KMS-11 (cell line): ENCODE measurements around the gene C4orf50.

Source experiments
- H2AFZ ChIP-seq: fragments of 200-600 bp; sonication (generic); 2 replicates; pipeline ENCODE4 v1.6.1; 2016; ENCODE audit warnings: antibody characterized with exemption, mixed run types, low read depth
- H3K27ac ChIP-seq: fragments of 200-600 bp; sonication (generic); 2 replicates; pipeline ENCODE4 v1.6.1; 2016; ENCODE audit warnings: mild to moderate bottlenecking, mixed run types
- H3K27me3 ChIP-seq: fragments of 200-600 bp; sonication (generic); 2 replicates; pipeline ENCODE4 v1.6.1; 2017; ENCODE audit warnings: mild to moderate bottlenecking, low read depth, mixed run types, moderate library complexity; ENCODE audit not compliant: insufficient read depth
- H3K36me3 ChIP-seq: fragments of 200-600 bp; sonication (generic); 2 replicates; pipeline ENCODE4 v1.6.1; 2017; ENCODE audit warnings: mild to moderate bottlenecking, mixed run types; ENCODE audit not compliant: insufficient read depth
- H3K4me1 ChIP-seq: fragments of 200-600 bp; sonication (generic); 2 replicates; pipeline ENCODE4 v1.6.1; 2016; ENCODE audit warnings: mild to moderate bottlenecking, low read depth, mixed run types; ENCODE audit not compliant: poor library complexity, severe bottlenecking
- H3K4me2 ChIP-seq: fragments of 200-600 bp; sonication (generic); 2 replicates; pipeline ENCODE4 v1.7.0; 2016; ENCODE audit warnings: mild to moderate bottlenecking, mixed run types
- H3K4me3 ChIP-seq: fragments of 200-600 bp; sonication (generic); IDR thresholded peaks from 2 replicates; pipeline ENCODE4 v1.6.1; 2017; ENCODE audit warnings: low read depth, low read length, mixed read lengths; ENCODE audit not compliant: insufficient read depth
- H3K79me2 ChIP-seq: fragments of 200-600 bp; sonication (generic); 2 replicates; pipeline ENCODE4 v1.6.1; 2016; ENCODE audit warnings: low read depth, mixed run types; ENCODE audit not compliant: insufficient read depth
- H3K9ac ChIP-seq: fragments of 200-600 bp; sonication (generic); 2 replicates; pipeline ENCODE4 v1.6.1; 2016; ENCODE audit warnings: mild to moderate bottlenecking, mixed run types
- H4K20me1 ChIP-seq: fragments of 200-600 bp; sonication (generic); 2 replicates; pipeline ENCODE4 v1.6.1; 2016; ENCODE audit warnings: mild to moderate bottlenecking, mixed run types; ENCODE audit not compliant: insufficient read depth
- CTCF ChIP-seq: fragments of 200-600 bp; sonication (generic); conservative IDR thresholded peaks from 2 replicates; pipeline ENCODE4 v1.6.1; 2017; ENCODE audit warnings: low read depth, mild to moderate bottlenecking, antibody characterized with exemption, low read length, moderate library complexity, mixed read lengths

C4orf50 gene

DNA sequence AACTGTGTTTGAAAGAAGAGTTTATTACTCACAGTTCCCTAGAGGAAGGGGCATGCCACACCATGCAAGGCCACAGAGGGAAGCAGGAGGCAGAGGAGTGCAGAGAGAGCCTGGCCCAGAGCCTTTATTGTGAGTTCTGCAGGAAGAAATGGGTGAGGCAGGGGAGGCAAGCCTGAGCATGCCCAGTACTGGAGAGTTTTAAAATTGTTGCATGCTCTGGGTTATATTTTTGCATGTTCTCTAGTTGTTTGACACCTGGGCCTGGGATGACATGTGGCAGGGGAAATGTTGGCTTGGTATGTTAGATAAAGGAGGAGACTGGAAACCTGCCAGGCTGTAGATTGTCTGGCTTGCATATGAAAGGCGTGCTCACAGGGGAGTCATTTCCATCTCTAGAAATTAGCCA lies 105.6 kb downstream of the C4orf50 start:
- H3K4me1 ChIP-seq, result no peaks in the 10 kb centered on the region
- no peaks in the 10 kb centered on the region for H3K79me2 ChIP-seq
- no peak overlapping the region for H3K4me3 ChIP-seq
- no peak overlapping the region for H3K27ac ChIP-seq
- H3K36me3 ChIP-seq, result no peaks in the 10 kb centered on the region
- no peak overlapping the region for H3K4me2 ChIP-seq
- TF ChIP-seq CTCF, result no peak
- no peaks in the 10 kb centered on the region for H4K20me1 ChIP-seq
- H2AFZ ChIP-seq, result no peak overlapping the region
- no peak overlapping the region for H3K9ac ChIP-seq
- H3K27me3 ChIP-seq, result no peaks in the 10 kb centered on the region

DNA sequence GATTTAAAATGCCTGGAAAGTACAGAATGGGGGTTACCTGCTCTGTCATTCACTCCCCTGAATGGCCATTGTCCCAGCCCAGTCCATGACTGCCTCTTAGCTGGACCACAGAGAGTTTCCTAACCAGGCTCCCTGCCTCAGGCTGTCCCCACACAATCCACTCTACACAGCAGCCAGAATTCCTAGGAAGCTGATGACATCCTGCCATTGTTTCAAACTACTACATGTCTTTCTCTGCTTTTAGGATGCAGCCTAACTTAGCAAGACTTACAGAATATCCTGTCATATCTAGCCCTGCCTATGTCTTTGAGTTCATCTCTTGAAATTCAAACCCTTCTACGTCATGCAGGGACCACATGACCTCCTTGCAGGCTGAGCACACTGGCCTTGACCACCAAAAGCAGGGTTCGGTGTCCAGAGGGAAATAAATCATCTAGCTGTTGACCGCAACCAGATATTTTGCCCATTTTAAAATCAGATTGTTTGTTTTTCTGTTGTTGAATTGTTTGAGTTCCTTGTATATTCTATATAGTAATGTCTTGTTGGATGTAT lies 109.3 kb downstream of the C4orf50 start:
- Histone ChIP-seq H2AFZ (no peak overlapping the region), H4K20me1 (no peaks in the 10 kb centered on the region), H3K4me3 (no peak overlapping the region), H3K4me1 (no peaks in the 10 kb centered on the region), H3K4me2 (no peak overlapping the region), H3K27me3 (no peaks in the 10 kb centered on the region), H3K36me3 (no peaks in the 10 kb centered on the region), H3K79me2 (no peaks in the 10 kb centered on the region), H3K27ac (no peak overlapping the region), H3K9ac (no peak overlapping the region)
- no peak for TF ChIP-seq CTCF

- no peaks in the 10 kb centered on the region for H3K79me2 ChIP-seq
- no peak overlapping the region for H3K4me2 ChIP-seq
- H3K27me3 ChIP-seq, result no peaks in the 10 kb centered on the region
- H3K9ac ChIP-seq, result no peak overlapping the region
- no peak overlapping the region for H3K27ac ChIP-seq
- H3K4me1 ChIP-seq, result no peaks in the 10 kb centered on the region
- H3K36me3 ChIP-seq, result no peaks in the 10 kb centered on the region
- no peak overlapping the region for H3K4me3 ChIP-seq
- H2AFZ ChIP-seq, result no peak overlapping the region
- H4K20me1 ChIP-seq, result no peaks in the 10 kb centered on the region
- no peak for TF ChIP-seq CTCF
These were observed 112.0 kb downstream of the C4orf50 start for GRCh38 chr4:5906191-5906590.

- Histone ChIP-seq H4K20me1 (no peaks in the 10 kb centered on the region), H3K27me3 (no peaks in the 10 kb centered on the region), H3K79me2 (no peaks in the 10 kb centered on the region), H3K36me3 (no peaks in the 10 kb centered on the region), H3K4me3 (no peak overlapping the region), H3K27ac (no peak overlapping the region), H3K4me1 (no peaks in the 10 kb centered on the region), H3K9ac (no peak overlapping the region), H3K4me2 (no peak overlapping the region), H2AFZ (no peak overlapping the region)
- TF ChIP-seq CTCF, result no peak
These were observed 112.5 kb downstream of the C4orf50 start for GRCh38 chr4:5905714-5906113.
